ENCODE results near the gene NRAS.

DNA sequence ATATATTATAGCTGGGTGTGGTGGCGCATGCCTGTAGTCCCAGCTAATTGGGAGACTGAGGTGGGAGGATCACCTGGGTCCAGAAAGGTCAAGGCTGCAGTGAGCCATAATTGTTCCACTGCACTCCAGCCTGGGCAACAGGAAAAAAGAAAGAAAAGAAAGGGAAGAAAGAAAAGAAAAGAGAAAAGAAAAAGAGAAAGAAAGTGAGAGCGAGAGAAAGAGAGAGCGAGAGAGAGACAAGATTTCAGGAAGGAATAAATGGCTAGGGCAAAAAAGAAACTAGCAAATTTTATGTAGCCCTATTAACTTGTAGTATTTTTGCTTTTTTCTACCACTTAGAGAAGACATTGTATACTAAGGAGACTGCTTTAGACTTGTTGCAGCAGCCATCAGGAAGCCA, 6.2 kb downstream of the NRAS start:
- TF ChIP-seq, protein P1, sequence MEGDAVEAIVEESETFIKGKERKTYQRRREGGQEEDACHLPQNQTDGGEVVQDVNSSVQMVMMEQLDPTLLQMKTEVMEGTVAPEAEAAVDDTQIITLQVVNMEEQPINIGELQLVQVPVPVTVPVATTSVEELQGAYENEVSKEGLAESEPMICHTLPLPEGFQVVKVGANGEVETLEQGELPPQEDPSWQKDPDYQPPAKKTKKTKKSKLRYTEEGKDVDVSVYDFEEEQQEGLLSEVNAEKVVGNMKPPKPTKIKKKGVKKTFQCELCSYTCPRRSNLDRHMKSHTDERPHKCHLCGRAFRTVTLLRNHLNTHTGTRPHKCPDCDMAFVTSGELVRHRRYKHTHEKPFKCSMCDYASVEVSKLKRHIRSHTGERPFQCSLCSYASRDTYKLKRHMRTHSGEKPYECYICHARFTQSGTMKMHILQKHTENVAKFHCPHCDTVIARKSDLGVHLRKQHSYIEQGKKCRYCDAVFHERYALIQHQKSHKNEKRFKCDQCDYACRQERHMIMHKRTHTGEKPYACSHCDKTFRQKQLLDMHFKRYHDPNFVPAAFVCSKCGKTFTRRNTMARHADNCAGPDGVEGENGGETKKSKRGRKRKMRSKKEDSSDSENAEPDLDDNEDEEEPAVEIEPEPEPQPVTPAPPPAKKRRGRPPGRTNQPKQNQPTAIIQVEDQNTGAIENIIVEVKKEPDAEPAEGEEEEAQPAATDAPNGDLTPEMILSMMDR (IDR thresholded peaks at IDR 0.05) = no peak
- TF ChIP-seq POLR2A (IDR thresholded peaks at IDR 0.05) (no peak), EP300 (IDR thresholded peaks at IDR 0.05) (no peak), POLR2AphosphoS5 (IDR thresholded peaks at IDR 0.05) (no peak)

All from gastroesophageal sphincter (tissue), 3 donors.